GM23338 (cell line): ENCODE data around the gene UTP20. TPM values are rescaled to one million over a fixed set of nuclear protein-coding genes. Genes with fewer than 3 reads are reported as not detected.

Source experiments
- ATAC-seq: fragments of 200-7000 bp; cut with Tn5 transposase; 3 replicates; pipeline ENCODE4 v1.9.1; 2020
- DNase-seq: peaks from one replicate; pipeline ENCODE4 v3.0.0-alpha.2; 2015; ENCODE audit warnings: low spot score
- H2AFZ ChIP-seq: fragments of 200-600 bp; sonication (generic); 2 replicates; pipeline ENCODE4 v1.8.0; 2016; ENCODE audit warnings: antibody characterized with exemption, mild to moderate bottlenecking, moderate library complexity
- H3F3A ChIP-seq: fragments of 200-600 bp; sonication (generic); replicated peaks from 2 replicates; pipeline ENCODE4 v1.8.0; 2017; ENCODE audit warnings: antibody characterized with exemption, mixed run types, low read depth
- H3K27ac ChIP-seq: fragments of 200-600 bp; sonication (generic); 2 replicates; pipeline ENCODE4 v1.6.1; 2016; ENCODE audit warnings: low read depth
- H3K27me3 ChIP-seq: fragments of 200-600 bp; sonication (generic); 2 replicates; pipeline ENCODE4 v1.8.0; 2016; ENCODE audit warnings: mild to moderate bottlenecking, mixed run types, moderate library complexity; ENCODE audit not compliant: insufficient read depth
- H3K36me3 ChIP-seq: fragments of 200-600 bp; sonication (generic); 2 replicates; pipeline ENCODE4 v1.8.0; 2016; ENCODE audit warnings: mild to moderate bottlenecking; ENCODE audit not compliant: insufficient read depth
- H3K4me1 ChIP-seq: fragments of 200-600 bp; sonication (generic); 2 replicates; pipeline ENCODE4 v1.8.0; 2016; ENCODE audit warnings: mild to moderate bottlenecking, moderate library complexity; ENCODE audit not compliant: insufficient read depth
- H3K4me2 ChIP-seq: fragments of 200-600 bp; sonication (generic); 2 replicates; pipeline ENCODE4 v1.7.1; 2017; ENCODE audit warnings: mixed run types
- H3K4me3 ChIP-seq: fragments of 200-600 bp; sonication (generic); 2 replicates; pipeline ENCODE4 v1.6.1; 2016; ENCODE audit warnings: mixed run types
- H3K79me2 ChIP-seq: fragments of 200-600 bp; sonication (generic); replicated peaks from 2 replicates; pipeline ENCODE4 v1.8.0; 2017; ENCODE audit warnings: mild to moderate bottlenecking; ENCODE audit not compliant: insufficient read depth
- H3K9me2 ChIP-seq: fragments of 200-600 bp; sonication (generic); 2 replicates; pipeline ENCODE4 v1.8.0; 2017; ENCODE audit not compliant: insufficient read depth
- H4K20me1 ChIP-seq: fragments of 200-600 bp; sonication (generic); replicated peaks from 2 replicates; pipeline ENCODE4 v1.8.0; 2017; ENCODE audit warnings: mild to moderate bottlenecking; ENCODE audit not compliant: insufficient read depth
- H3K27ac Mint-ChIP-seq: 2 replicates; pipeline ENCODE4 v1.8.0; 2020; ENCODE audit warnings: inconsistent platforms, mild to moderate bottlenecking, moderate library complexity, mixed read lengths
- H3K27me3 Mint-ChIP-seq: 3 replicates; pipeline ENCODE4 v1.8.0; 2022; ENCODE audit warnings: low read depth, mild to moderate bottlenecking, moderate library complexity, mixed read lengths, inconsistent platforms; ENCODE audit not compliant: insufficient read depth, poor library complexity
- H3K36me3 Mint-ChIP-seq: 3 replicates; pipeline ENCODE4 v1.8.0; 2021; ENCODE audit warnings: low read depth, mild to moderate bottlenecking, inconsistent platforms, moderate library complexity, mixed read lengths
- H3K4me1 Mint-ChIP-seq: 3 replicates; pipeline ENCODE4 v1.8.0; 2020; ENCODE audit warnings: mild to moderate bottlenecking, inconsistent platforms, mixed read lengths
- H3K4me3 Mint-ChIP-seq: 3 replicates; pipeline ENCODE4 v1.8.0; 2021; ENCODE audit warnings: moderate library complexity, mild to moderate bottlenecking, inconsistent platforms, mixed read lengths
- H3K9me3 Mint-ChIP-seq: 3 replicates; pipeline ENCODE4 v1.8.0; 2020; ENCODE audit warnings: moderate library complexity, mild to moderate bottlenecking, inconsistent platforms, mixed read lengths
- CREB1 ChIP-seq: fragments of 250-450 bp; sonication (Bioruptor Pico); IDR thresholded peaks from 2 replicates; pipeline ENCODE4 v1.5.0; 2020; ENCODE audit warnings: low read depth, mild to moderate bottlenecking, moderate library complexity
- EZH2 ChIP-seq: fragments of 200-600 bp; sonication (generic); IDR thresholded peaks from one replicate; pipeline ENCODE4 v1.8.0; 2017; ENCODE audit warnings: antibody characterized with exemption, mild to moderate bottlenecking, low read depth; ENCODE audit not compliant: unreplicated experiment
- EZH2phosphoT487 ChIP-seq: fragments of 200-600 bp; sonication (generic); IDR thresholded peaks from one replicate; pipeline ENCODE4 v1.8.1; 2018; ENCODE audit warnings: antibody characterized with exemption; ENCODE audit not compliant: unreplicated experiment
- JUNB ChIP-seq: IDR thresholded peaks from one replicate; pipeline ENCODE4 v1.6.1; 2016; ENCODE audit warnings: antibody characterized with exemption; ENCODE audit not compliant: unreplicated experiment
- NANOG ChIP-seq: IDR thresholded peaks from 2 replicates; pipeline ENCODE4 v1.6.1; 2016; ENCODE audit warnings: antibody characterized with exemption, borderline replicate concordance
- POLR2AphosphoS5 ChIP-seq: IDR thresholded peaks from 2 replicates; pipeline ENCODE4 v1.6.1; 2016; ENCODE audit warnings: antibody characterized with exemption, low read depth
- STAT1 ChIP-seq: IDR thresholded peaks from one replicate; pipeline ENCODE4 v1.6.1; 2016; ENCODE audit warnings: antibody characterized with exemption; ENCODE audit not compliant: unreplicated experiment
- ZNF331 ChIP-seq: fragments of 250-450 bp; sonication (Bioruptor Pico); IDR thresholded peaks from 2 replicates; pipeline ENCODE4 v1.5.0; 2020; ENCODE audit warnings: low read depth, mild to moderate bottlenecking, moderate library complexity
- long read RNA-seq: library from polyadenylated mRNA; unstranded; transcript quantifications from one replicate; pipeline ENCODE4 v2.0.0, GENCODE V29; 2020; ENCODE audit not compliant: unreplicated experiment
- polyA plus RNA-seq: library from polyadenylated mRNA; unstranded; fragments of >200 nt; fragmentation: Nextera tagmentation; extraction: Ambion mirVana; gene quantifications from 2 replicates; pipeline ENCODE4 v1.2.1, GENCODE V29; 2016
- total RNA-seq: library from RNA; depleted of rRNA; stranded (reverse); fragments of >200 nt; shearing (Covaris generic); gene quantifications from 2 replicates; pipeline ENCODE4 v1.2.3, GENCODE V29; 2014; rRNA removed
- TF ChIP-seq, protein P1 (sequence below): IDR thresholded peaks from 2 replicates; pipeline ENCODE4 v1.6.1; 2016; ENCODE audit warnings: antibody characterized with exemption
- TF ChIP-seq, protein P2 (sequence below), 2 experiments: fragments of 200-600 bp in 1 of 2; sonication (generic) in 1 of 2; conservative IDR thresholded peaks; 2 replicates each; pipeline versions ENCODE4 v1.5.1 to v1.6.1; 2016 to 2017; ENCODE audit warnings: antibody characterized with exemption in 2 of 2, low read depth in 2 of 2, mild to moderate bottlenecking in 2 of 2, moderate library complexity in 1 of 2
- TF ChIP-seq, protein P3 (sequence below): fragments of 250-450 bp; sonication (Bioruptor Pico); IDR thresholded peaks from 2 replicates; pipeline ENCODE4 v1.5.0; 2020; ENCODE audit warnings: mild to moderate bottlenecking, moderate library complexity

UTP20 gene
- total RNA-seq (55.8 and 59.6 TPM in 2 replicates), polyA plus RNA-seq (12.3 and 13.1 TPM in 2 replicates)
- long read RNA-seq, partial matches to known transcripts, result 2 of 2 reads
- long read RNA-seq, other reads (novel, unspliced or antisense), result 0 of 2 reads

DNA sequence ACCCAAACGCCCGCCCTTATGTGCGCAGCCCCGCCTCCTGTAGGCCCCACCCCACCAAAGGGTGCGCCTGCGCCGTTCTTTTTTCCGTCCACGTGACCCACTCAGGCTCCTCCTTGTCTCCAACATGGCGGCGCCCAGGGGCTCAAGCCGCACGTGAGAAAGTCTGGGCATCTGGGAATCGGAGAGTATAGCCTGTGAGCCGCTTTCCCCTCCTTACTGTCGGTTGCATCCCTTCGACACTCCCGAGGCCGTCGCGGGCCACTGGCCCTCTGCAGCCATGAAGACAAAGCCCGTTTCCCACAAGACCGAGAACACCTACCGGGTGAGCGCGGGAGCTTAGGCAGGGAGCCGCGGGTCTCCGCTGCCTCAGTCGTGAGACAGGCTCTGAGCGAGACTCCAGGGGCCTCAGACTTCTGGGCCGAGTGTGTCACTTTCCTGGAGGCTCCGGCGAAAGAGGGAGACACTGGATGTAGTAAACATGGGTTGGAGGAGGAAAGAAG lies at the start of gene UTP20:
Gene UTP20 (plus strand): TSS at position 100 of the 500 bp plus-strand sequence. CDS start 178 bp downstream, at position 278.
- Histone ChIP-seq H3K36me3 (peaks cover 14% of the 10 kb centered on the region; the same call in 1 of the 2 replicates), H3K4me1 (peaks cover 6% of the 10 kb centered on the region), H3K27me3 (no peaks in the 10 kb centered on the region), H3K27ac (no peak within 1 kb of the TSS), H3K4me3 (peak within 1 kb of the TSS; percentile 79), H3K9me2 (no peaks in the 10 kb centered on the region), H3K79me2 (peaks cover 51% of the 10 kb centered on the region), H2AFZ (peak within 1 kb of the TSS; percentile 97), H3F3A (no peaks in the 10 kb centered on the region), H4K20me1 (peaks cover 9% of the 10 kb centered on the region), H3K4me2 (peak within 1 kb of the TSS; percentile 99)
- peak; percentile 98 for ATAC-seq
- no peaks in the 10 kb centered on the region for H3K4me1 Mint-ChIP-seq
- DNase-seq, result peak; percentile 97
- peak within 1 kb of the TSS; percentile 96 for H3K4me3 Mint-ChIP-seq
- H3K27ac Mint-ChIP-seq, result peak within 1 kb of the TSS; percentile 97
- TF ChIP-seq, protein P1, sequence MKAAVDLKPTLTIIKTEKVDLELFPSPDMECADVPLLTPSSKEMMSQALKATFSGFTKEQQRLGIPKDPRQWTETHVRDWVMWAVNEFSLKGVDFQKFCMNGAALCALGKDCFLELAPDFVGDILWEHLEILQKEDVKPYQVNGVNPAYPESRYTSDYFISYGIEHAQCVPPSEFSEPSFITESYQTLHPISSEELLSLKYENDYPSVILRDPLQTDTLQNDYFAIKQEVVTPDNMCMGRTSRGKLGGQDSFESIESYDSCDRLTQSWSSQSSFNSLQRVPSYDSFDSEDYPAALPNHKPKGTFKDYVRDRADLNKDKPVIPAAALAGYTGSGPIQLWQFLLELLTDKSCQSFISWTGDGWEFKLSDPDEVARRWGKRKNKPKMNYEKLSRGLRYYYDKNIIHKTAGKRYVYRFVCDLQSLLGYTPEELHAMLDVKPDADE, result peak; percentile 71
- TF ChIP-seq POLR2AphosphoS5 (peak; percentile 81), STAT1 (no peak)
- H3K9me3 Mint-ChIP-seq, result no peaks in the 10 kb centered on the region
- peaks cover 8% of the 10 kb centered on the region for H3K27me3 Mint-ChIP-seq
- H3K36me3 Mint-ChIP-seq, result peaks cover 15% of the 10 kb centered on the region

DNA sequence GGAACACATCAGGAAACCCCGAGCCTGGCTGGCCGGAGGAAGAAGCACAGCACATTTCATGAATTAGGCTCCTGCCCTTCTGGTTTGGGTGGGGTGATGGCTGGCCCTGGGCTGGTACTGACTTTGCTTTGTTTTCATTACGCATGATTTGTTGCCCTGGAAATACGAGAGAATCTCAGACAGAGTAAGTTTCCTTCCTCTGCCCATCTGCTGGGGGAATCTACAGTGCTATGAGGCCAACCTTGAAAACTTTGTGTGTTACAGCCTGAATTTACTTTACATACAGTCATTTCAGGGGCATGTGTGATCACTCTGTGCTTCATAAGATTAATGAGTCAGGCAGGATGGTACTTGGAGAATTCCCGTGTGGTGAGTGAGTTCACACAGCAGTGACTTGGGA lies 49.4 kb upstream of the UTP20 start:
- Histone ChIP-seq H3K27ac (no peak overlapping the region), H3K36me3 (no peaks in the 10 kb centered on the region), H4K20me1 (no peaks in the 10 kb centered on the region), H3K4me1 (no peaks in the 10 kb centered on the region), H3K4me3 (no peak overlapping the region), H2AFZ (peak overlapping the region; percentile 57), H3K4me2 (no peak overlapping the region), H3K9me2 (no peaks in the 10 kb centered on the region), H3F3A (no peaks in the 10 kb centered on the region), H3K79me2 (no peaks in the 10 kb centered on the region), H3K27me3 (no peaks in the 10 kb centered on the region)
- TF ChIP-seq JUNB (no peak), NANOG (no peak), EZH2phosphoT487 (no peak), ZNF331 (CRISPR knock-in tag) (no peak), EZH2 (no peak), CREB1 (CRISPR knock-in tag) (no peak)
- TF ChIP-seq, protein P2, sequence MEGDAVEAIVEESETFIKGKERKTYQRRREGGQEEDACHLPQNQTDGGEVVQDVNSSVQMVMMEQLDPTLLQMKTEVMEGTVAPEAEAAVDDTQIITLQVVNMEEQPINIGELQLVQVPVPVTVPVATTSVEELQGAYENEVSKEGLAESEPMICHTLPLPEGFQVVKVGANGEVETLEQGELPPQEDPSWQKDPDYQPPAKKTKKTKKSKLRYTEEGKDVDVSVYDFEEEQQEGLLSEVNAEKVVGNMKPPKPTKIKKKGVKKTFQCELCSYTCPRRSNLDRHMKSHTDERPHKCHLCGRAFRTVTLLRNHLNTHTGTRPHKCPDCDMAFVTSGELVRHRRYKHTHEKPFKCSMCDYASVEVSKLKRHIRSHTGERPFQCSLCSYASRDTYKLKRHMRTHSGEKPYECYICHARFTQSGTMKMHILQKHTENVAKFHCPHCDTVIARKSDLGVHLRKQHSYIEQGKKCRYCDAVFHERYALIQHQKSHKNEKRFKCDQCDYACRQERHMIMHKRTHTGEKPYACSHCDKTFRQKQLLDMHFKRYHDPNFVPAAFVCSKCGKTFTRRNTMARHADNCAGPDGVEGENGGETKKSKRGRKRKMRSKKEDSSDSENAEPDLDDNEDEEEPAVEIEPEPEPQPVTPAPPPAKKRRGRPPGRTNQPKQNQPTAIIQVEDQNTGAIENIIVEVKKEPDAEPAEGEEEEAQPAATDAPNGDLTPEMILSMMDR (conservative IDR thresholded peaks at IDR 0.05; ENCODE audit: low read depth in 2 of 2), result no peak
- TF ChIP-seq, protein P3, sequence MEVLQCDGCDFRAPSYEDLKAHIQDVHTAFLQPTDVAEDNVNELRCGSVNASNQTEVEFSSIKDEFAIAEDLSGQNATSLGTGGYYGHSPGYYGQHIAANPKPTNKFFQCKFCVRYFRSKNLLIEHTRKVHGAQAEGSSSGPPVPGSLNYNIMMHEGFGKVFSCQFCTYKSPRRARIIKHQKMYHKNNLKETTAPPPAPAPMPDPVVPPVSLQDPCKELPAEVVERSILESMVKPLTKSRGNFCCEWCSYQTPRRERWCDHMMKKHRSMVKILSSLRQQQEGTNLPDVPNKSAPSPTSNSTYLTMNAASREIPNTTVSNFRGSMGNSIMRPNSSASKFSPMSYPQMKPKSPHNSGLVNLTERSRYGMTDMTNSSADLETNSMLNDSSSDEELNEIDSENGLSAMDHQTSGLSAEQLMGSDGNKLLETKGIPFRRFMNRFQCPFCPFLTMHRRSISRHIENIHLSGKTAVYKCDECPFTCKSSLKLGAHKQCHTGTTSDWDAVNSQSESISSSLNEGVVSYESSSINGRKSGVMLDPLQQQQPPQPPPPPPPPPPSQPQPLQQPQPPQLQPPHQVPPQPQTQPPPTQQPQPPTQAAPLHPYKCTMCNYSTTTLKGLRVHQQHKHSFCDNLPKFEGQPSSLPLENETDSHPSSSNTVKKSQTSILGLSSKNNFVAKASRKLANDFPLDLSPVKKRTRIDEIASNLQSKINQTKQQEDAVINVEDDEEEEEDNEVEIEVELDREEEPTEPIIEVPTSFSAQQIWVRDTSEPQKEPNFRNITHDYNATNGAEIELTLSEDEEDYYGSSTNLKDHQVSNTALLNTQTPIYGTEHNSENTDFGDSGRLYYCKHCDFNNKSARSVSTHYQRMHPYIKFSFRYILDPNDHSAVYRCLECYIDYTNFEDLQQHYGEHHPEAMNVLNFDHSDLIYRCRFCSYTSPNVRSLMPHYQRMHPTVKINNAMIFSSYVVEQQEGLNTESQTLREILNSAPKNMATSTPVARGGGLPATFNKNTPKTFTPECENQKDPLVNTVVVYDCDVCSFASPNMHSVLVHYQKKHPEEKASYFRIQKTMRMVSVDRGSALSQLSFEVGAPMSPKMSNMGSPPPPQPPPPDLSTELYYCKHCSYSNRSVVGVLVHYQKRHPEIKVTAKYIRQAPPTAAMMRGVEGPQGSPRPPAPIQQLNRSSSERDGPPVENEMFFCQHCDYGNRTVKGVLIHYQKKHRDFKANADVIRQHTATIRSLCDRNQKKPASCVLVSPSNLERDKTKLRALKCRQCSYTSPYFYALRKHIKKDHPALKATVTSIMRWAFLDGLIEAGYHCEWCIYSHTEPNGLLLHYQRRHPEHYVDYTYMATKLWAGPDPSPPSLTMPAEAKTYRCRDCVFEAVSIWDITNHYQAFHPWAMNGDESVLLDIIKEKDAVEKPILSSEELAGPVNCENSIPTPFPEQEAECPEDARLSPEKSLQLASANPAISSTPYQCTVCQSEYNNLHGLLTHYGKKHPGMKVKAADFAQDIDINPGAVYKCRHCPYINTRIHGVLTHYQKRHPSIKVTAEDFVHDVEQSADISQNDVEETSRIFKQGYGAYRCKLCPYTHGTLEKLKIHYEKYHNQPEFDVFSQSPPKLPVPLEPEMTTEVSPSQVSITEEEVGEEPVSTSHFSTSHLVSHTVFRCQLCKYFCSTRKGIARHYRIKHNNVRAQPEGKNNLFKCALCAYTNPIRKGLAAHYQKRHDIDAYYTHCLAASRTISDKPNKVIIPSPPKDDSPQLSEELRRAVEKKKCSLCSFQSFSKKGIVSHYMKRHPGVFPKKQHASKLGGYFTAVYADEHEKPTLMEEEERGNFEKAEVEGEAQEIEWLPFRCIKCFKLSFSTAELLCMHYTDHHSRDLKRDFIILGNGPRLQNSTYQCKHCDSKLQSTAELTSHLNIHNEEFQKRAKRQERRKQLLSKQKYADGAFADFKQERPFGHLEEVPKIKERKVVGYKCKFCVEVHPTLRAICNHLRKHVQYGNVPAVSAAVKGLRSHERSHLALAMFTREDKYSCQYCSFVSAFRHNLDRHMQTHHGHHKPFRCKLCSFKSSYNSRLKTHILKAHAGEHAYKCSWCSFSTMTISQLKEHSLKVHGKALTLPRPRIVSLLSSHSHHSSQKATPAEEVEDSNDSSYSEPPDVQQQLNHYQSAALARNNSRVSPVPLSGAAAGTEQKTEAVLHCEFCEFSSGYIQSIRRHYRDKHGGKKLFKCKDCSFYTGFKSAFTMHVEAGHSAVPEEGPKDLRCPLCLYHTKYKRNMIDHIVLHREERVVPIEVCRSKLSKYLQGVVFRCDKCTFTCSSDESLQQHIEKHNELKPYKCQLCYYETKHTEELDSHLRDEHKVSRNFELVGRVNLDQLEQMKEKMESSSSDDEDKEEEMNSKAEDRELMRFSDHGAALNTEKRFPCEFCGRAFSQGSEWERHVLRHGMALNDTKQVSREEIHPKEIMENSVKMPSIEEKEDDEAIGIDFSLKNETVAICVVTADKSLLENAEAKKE, result no peak
- H3K27ac Mint-ChIP-seq, result 0 out of 2 replicates have a peak overlapping the region, but pooled peaks have one; percentile 12
- H3K9me3 Mint-ChIP-seq, result no peaks in the 10 kb centered on the region
- no peak overlapping the region for H3K4me3 Mint-ChIP-seq
- H3K36me3 Mint-ChIP-seq, result no peaks in the 10 kb centered on the region
- peaks cover 4% of the 10 kb centered on the region for H3K27me3 Mint-ChIP-seq
- no peaks in the 10 kb centered on the region for H3K4me1 Mint-ChIP-seq
- ATAC-seq (no peak), DNase-seq (peak; percentile 11)
